Esophagus squamous epithelium (tissue), 4 donors: ENCODE measurements around the gene FOXB1.

Experiments used
- POLR2A ChIP-seq, 4 donors: fragments of 450-650 bp; IDR thresholded peaks; one replicate each; pipeline ENCODE4 v1.6.1; 2017; ENCODE audit warnings: antibody characterized with exemption in 4 of 4, mild to moderate bottlenecking in 4 of 4, moderate library complexity in 3 of 4
- TF ChIP-seq, protein P1 (sequence below), 6 experiments: fragments of 450-650 bp in 4 of 6; fragments of 200-600 bp in 2 of 6; sonication (generic) in 2 of 6; IDR thresholded peaks; one replicate each; pipeline ENCODE4 v1.5.1; 2016 to 2019; ENCODE audit warnings: antibody characterized with exemption in 6 of 6, mild to moderate bottlenecking in 4 of 6, moderate library complexity in 4 of 6

DNA sequence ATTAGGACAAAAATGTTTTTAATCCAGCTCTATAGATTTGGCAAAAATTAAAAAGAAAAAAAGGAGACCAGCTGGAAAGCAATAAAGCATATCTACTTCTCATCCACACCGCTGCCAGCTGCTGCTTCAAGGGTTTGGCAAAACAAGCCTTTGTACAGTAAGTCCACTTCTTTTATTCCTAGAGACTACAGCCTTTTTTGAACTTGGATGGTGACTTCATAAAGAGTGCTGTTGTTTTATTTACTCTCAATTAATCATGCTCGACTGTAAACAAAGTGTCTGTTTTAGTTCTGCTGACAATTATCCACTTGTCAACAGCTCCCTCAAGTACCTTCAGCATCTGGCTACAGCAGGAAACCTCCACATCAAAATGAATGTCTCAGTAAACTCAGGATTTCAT lies 12.3 kb upstream of the FOXB1 start:
- TF ChIP-seq, protein P1, sequence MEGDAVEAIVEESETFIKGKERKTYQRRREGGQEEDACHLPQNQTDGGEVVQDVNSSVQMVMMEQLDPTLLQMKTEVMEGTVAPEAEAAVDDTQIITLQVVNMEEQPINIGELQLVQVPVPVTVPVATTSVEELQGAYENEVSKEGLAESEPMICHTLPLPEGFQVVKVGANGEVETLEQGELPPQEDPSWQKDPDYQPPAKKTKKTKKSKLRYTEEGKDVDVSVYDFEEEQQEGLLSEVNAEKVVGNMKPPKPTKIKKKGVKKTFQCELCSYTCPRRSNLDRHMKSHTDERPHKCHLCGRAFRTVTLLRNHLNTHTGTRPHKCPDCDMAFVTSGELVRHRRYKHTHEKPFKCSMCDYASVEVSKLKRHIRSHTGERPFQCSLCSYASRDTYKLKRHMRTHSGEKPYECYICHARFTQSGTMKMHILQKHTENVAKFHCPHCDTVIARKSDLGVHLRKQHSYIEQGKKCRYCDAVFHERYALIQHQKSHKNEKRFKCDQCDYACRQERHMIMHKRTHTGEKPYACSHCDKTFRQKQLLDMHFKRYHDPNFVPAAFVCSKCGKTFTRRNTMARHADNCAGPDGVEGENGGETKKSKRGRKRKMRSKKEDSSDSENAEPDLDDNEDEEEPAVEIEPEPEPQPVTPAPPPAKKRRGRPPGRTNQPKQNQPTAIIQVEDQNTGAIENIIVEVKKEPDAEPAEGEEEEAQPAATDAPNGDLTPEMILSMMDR (IDR thresholded peaks at IDR 0.05): no peak
- no peak for TF ChIP-seq POLR2A (IDR thresholded peaks at IDR 0.05)
